Non-pigmented ciliary epithelial cell (primary cell): ENCODE data around the gene PGPEP1.

ENCODE experiments used
- DNase-seq: peaks from one replicate; pipeline ENCODE4 v3.0.0-alpha.2; 2010; ENCODE audit warnings: low read depth

Gene PGPEP1

DNA sequence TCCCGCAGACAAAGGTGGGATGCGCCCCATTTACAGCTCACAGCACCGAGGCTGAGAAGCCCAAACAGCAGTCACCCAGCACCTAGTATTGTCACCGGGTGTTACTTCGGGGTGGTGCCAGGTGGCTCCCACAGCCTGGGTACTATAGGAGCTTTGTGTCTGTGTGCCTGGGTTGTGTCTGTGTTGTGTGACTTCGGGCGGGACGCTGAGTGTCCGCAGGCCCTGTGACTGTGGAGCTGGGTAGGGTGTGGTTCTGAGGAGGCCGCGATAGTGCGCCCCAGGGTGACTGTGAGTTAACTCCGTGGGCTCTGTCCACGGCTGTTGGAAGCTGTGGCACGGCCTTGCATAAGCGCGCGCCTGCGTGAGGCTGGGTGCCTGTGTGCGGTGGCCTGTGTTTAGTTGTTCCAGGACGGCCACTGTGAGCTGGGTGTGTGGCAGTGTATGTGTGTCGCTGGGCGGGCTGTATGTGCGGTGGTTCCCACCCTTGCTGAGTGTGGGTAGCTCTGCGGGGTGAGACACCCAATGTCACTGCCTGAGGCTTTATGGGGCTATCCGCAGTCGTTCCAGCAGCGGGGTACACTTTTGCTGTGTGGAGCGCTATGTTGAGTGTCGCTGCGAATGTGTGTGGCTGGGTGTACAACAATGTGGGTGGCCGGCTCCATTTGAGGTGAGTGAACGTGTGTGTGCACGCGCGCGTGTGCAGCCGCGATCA, 78.2 kb downstream of the PGPEP1 start:
- DNase-seq, result no peak

DNA sequence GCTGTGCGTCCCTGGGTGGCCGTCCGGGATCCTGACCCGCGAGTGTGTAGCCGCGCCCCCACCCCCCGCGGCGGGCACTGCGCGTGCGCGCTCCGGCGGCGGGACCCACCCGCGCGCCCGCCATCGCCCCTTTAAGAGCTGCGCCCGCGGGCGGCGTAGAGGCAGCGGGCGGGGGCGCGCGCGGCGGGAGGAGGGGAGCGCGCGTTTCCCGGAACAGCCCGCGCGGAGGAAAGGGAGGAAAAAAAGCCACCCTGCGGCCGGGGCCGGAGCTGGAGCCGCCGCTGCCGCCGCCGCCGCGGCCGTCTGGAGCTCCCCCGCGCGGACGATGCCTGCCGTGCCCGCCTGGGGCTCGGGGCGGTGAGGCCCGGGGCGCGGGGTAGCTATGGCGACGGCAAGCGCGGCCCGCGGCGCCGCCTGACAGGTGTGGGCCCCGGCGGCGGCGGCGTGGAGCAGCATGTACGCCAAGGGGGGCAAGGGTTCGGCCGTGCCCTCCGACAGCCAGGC, 78.8 kb downstream of the PGPEP1 start, which contains the start of gene SSBP4:
Gene SSBP4 (plus strand): TSS at position 204 of the 504 bp plus-strand sequence. CDS start 251 bp downstream, at position 455.
- DNase-seq, result no peak
